IMR-90 (cell line): Measurements from ENCODE around the gene TEP1. TPM values are rescaled to one million over a fixed set of nuclear protein-coding genes. Genes with fewer than 3 reads are reported as not detected.

ENCODE experiments used
- ATAC-seq: fragments of 200-7000 bp; cut with Tn5 transposase; 2 replicates; pipeline ENCODE4 v1.9.1; 2020; ENCODE audit warnings: low read depth, mild to moderate bottlenecking, moderate library complexity
- BruUV-seq: library from RNA; stranded (reverse); fragments of 400-500 nt; replicated peaks from 2 replicates; lab custom pipeline; 2021; lab: Mats Ljungman, UMichigan
- CTCF ChIA-PET: fragments of 300-600 bp; formaldehyde crosslinking; extraction: SDS; loops from one replicate; lab custom pipeline; 2021; ENCODE audit warnings: antibody characterized with exemption; lab: Yijun Ruan, JAX
- POLR2A ChIA-PET: fragments of 300-600 bp; sonication (Branson Sonifier 250); formaldehyde crosslinking; loops from one replicate; lab custom pipeline; 2022; ENCODE audit warnings: antibody characterized with exemption; ENCODE audit not compliant: unreplicated experiment; lab: Charles Lee
- DNase-seq: peaks from one replicate; pipeline ENCODE4 v3.0.0; 2013
- H2AFZ ChIP-seq: replicated peaks from 2 replicates; pipeline ENCODE3; 2013; ENCODE audit warnings: low read length, mild to moderate bottlenecking; ENCODE audit not compliant: poor library complexity
- H2AK5ac ChIP-seq: 2 replicates; pipeline ENCODE4 v1.6.1; 2013; ENCODE audit warnings: low read depth, low read length, inconsistent platforms
- H2AK9ac ChIP-seq: replicated peaks from 2 replicates; pipeline ENCODE3; 2013; ENCODE audit warnings: mild to moderate bottlenecking, low read depth, low read length, moderate library complexity; ENCODE audit not compliant: poor library complexity
- H2BK120ac ChIP-seq: 2 replicates; pipeline ENCODE4 v1.6.1; 2013; ENCODE audit warnings: low read depth, low read length, inconsistent platforms
- H2BK15ac ChIP-seq: 3 replicates; pipeline ENCODE4 v1.6.1; 2013; ENCODE audit warnings: low read depth, low read length, inconsistent platforms
- H2BK20ac ChIP-seq: 2 replicates; pipeline ENCODE4 v1.6.1; 2013; ENCODE audit warnings: low read depth, mild to moderate bottlenecking, inconsistent platforms, low read length, moderate library complexity
- H2BK5ac ChIP-seq: 2 replicates; pipeline ENCODE4 v1.6.1; 2013; ENCODE audit warnings: mild to moderate bottlenecking, low read depth, low read length, inconsistent platforms; ENCODE audit not compliant: poor library complexity, severe bottlenecking
- H3K14ac ChIP-seq: replicated peaks from 2 replicates; pipeline ENCODE4 v1.6.1; 2013; ENCODE audit warnings: low read depth, low read length, inconsistent platforms
- H3K18ac ChIP-seq: 2 replicates; pipeline ENCODE4 v1.6.1; 2013; ENCODE audit warnings: low read depth, low read length, control low read depth
- H3K23ac ChIP-seq: 2 replicates; pipeline ENCODE4 v1.6.1; 2013; ENCODE audit warnings: low read depth, low read length, inconsistent platforms
- H3K27ac ChIP-seq: 2 replicates; pipeline ENCODE4 v1.5.1; 2013; ENCODE audit warnings: mild to moderate bottlenecking, control low read depth, low read length; ENCODE audit not compliant: insufficient read depth
- H3K27me3 ChIP-seq: 2 replicates; pipeline ENCODE4 v1.6.1; 2013; ENCODE audit warnings: low read length; ENCODE audit not compliant: control insufficient read depth, insufficient read depth
- H3K36me3 ChIP-seq: 2 replicates; pipeline ENCODE4 v1.6.1; 2013; ENCODE audit warnings: low read length, mixed read lengths; ENCODE audit not compliant: control insufficient read depth, insufficient read depth
- H3K4ac ChIP-seq: 2 replicates; pipeline ENCODE4 v1.6.1; 2013; ENCODE audit warnings: low read depth, low read length, inconsistent platforms
- H3K4me1 ChIP-seq: 2 replicates; pipeline ENCODE4 v1.6.1; 2013; ENCODE audit warnings: low read length, mixed read lengths; ENCODE audit not compliant: control insufficient read depth, insufficient read depth
- H3K4me2 ChIP-seq: 2 replicates; pipeline ENCODE4 v1.6.1; 2013; ENCODE audit warnings: low read depth, mild to moderate bottlenecking, control low read depth, low read length, moderate library complexity
- H3K4me3 ChIP-seq: 2 replicates; pipeline ENCODE4 v1.5.1; 2013; ENCODE audit warnings: low read depth, mild to moderate bottlenecking, control low read depth, low read length, moderate library complexity; ENCODE audit not compliant: insufficient read depth
- H3K56ac ChIP-seq: 2 replicates; pipeline ENCODE4 v1.6.1; 2013; ENCODE audit warnings: low read length, inconsistent platforms; ENCODE audit not compliant: insufficient read depth; ENCODE audit errors: extremely low read depth
- H3K79me1 ChIP-seq, 2 experiments: 2 replicates each; pipeline ENCODE4 v1.6.1; 2013; ENCODE audit warnings: low read length in 2 of 2, inconsistent platforms in 1 of 2, low read depth in 1 of 2
- H3K9ac ChIP-seq: 2 replicates; pipeline ENCODE4 v1.6.1; 2013; ENCODE audit warnings: low read depth, low read length, control low read depth
- H3K9me1 ChIP-seq: 2 replicates; pipeline ENCODE4 v1.6.1; 2013; ENCODE audit warnings: low read length, inconsistent platforms; ENCODE audit not compliant: insufficient read depth
- H3K9me3 ChIP-seq: 2 replicates; pipeline ENCODE4 v1.6.1; 2013; ENCODE audit warnings: low read length; ENCODE audit not compliant: control insufficient read depth, insufficient read depth
- H4K20me1 ChIP-seq: 2 replicates; pipeline ENCODE4 v1.6.1; 2013; ENCODE audit warnings: low read length, inconsistent platforms; ENCODE audit not compliant: insufficient read depth
- H4K5ac ChIP-seq: 2 replicates; pipeline ENCODE4 v1.6.1; 2013; ENCODE audit warnings: mild to moderate bottlenecking, low read depth, low read length, control low read depth
- H4K8ac ChIP-seq, 2 experiments: 2 replicates each; pipeline ENCODE4 v1.6.1; 2013; ENCODE audit warnings: low read depth in 2 of 2, low read length in 2 of 2, control low read depth in 1 of 2, inconsistent platforms in 1 of 2
- H4K91ac ChIP-seq: 2 replicates; pipeline ENCODE4 v1.6.1; 2013; ENCODE audit warnings: low read depth, low read length, inconsistent platforms; ENCODE audit not compliant: insufficient read depth
- BHLHE40 ChIP-seq: fragments of 150-350 bp; IDR thresholded peaks from 2 replicates; pipeline ENCODE4 v1.6.1; 2016; ENCODE audit warnings: mild to moderate bottlenecking, low read depth, low read length
- CEBPB ChIP-seq: IDR thresholded peaks from 2 replicates; pipeline ENCODE4 v1.6.1; 2012; ENCODE audit warnings: low read depth, low read length, improper control_type of control experiment
- CHD1 ChIP-seq: IDR thresholded peaks from 2 replicates; pipeline ENCODE4 v1.6.1; 2012; ENCODE audit warnings: low read depth, low read length, improper control_type of control experiment
- CTCF ChIP-seq: conservative IDR thresholded peaks from 2 replicates; pipeline ENCODE4 v1.5.1; 2012; ENCODE audit warnings: mild to moderate bottlenecking, low read depth, low read length, improper control_type of control experiment
- ELK1 ChIP-seq: fragments of 150-350 bp; IDR thresholded peaks from 2 replicates; pipeline ENCODE4 v1.6.1; 2016; ENCODE audit warnings: low read depth, mild to moderate bottlenecking, low read length, moderate library complexity, borderline replicate concordance
- FOS ChIP-seq: fragments of 150-350 bp; IDR thresholded peaks from 2 replicates; pipeline ENCODE4 v1.6.1; 2016; ENCODE audit warnings: low read depth, low read length
- MAFK ChIP-seq: IDR thresholded peaks from 2 replicates; pipeline ENCODE4 v1.6.1; 2012; ENCODE audit warnings: low read depth, low read length, improper control_type of control experiment
- MAZ ChIP-seq: IDR thresholded peaks from 2 replicates; pipeline ENCODE4 v1.6.1; 2012; ENCODE audit warnings: low read depth, mild to moderate bottlenecking, low read length, improper control_type of control experiment, moderate library complexity, borderline replicate concordance
- MXI1 ChIP-seq: IDR thresholded peaks from 2 replicates; pipeline ENCODE4 v1.6.1; 2012; ENCODE audit warnings: low read depth, mild to moderate bottlenecking, low read length, moderate library complexity, borderline replicate concordance
- NFE2L2 ChIP-seq: fragments of 150-350 bp; IDR thresholded peaks from 2 replicates; pipeline ENCODE4 v1.6.1; 2016; ENCODE audit warnings: low read depth, mild to moderate bottlenecking, low read length
- POLR2A ChIP-seq: IDR thresholded peaks from 2 replicates; pipeline ENCODE4 v1.6.1; 2012; ENCODE audit warnings: mild to moderate bottlenecking, low read depth, low read length
- RAD21 ChIP-seq: IDR thresholded peaks from 2 replicates; pipeline ENCODE4 v1.6.1; 2012; ENCODE audit warnings: low read length, improper control_type of control experiment
- RFX5 ChIP-seq: IDR thresholded peaks from 2 replicates; pipeline ENCODE4 v1.8.0; 2012; ENCODE audit warnings: low read depth, mild to moderate bottlenecking, low read length, moderate library complexity
- USF2 ChIP-seq: fragments of 150-350 bp; IDR thresholded peaks from 2 replicates; pipeline ENCODE4 v1.6.1; 2017; ENCODE audit warnings: mild to moderate bottlenecking, antibody characterized with exemption, low read length, low read depth
- WGBS, 2 experiments: methylation state at CpG; one replicate each; pipeline versions ENCODE4 v1.1.5 to v1.1.7; 2013; ENCODE audit warnings: missing lambda C conversion rate in 2 of 2; ENCODE audit not compliant: insufficient read length in 1 of 2; ENCODE audit errors: extremely low coverage in 2 of 2; 5-methylcytosine and 5-hydroxymethylcytosine counted together
- dilution Hi-C: fragments of 300-500 bp; cut with HindIII; formaldehyde crosslinking; loops from one replicate; pipeline ENCODE4 v1.14.3; 2018; ENCODE audit warnings: low sequenced_read_pairs; ENCODE audit not compliant: unreplicated experiment
- in situ Hi-C: fragments of 300-500 bp; cut with MboI; formaldehyde crosslinking; loops from 3 replicates; pipeline ENCODE4 v1.14.3; 2019; ENCODE audit warnings: low sequenced_read_pairs, inconsistent platforms, mixed read lengths
- intact Hi-C: fragments of 100-400 bp; cut with micrococcal nuclease; formaldehyde crosslinking; loops from 2 replicates; pipeline ENCODE4 v1.10.0; 2022
- polyA plus RNA-seq, 3 experiments: library from polyadenylated mRNA; depleted of rRNA; stranded (reverse); fragments of >200 nt; gene quantifications; 2 replicates each; pipeline ENCODE4 v1.2.3, GENCODE V29; 2012; ENCODE audit warnings: low replicate concordance in 1 of 3
- total RNA-seq: library from RNA; depleted of rRNA; stranded (reverse); fragments of >200 nt; gene quantifications from 2 replicates; pipeline ENCODE4 v1.2.3, GENCODE V29; 2012

The TEP1 gene
- total and polyA plus RNA-seq, 2 of the 4 experiments (the other 2 are of a cell fraction), result 10.7 to 12.4 TPM

GRCh38 chr14:20417250-20418186 lies 4.2 kb upstream of the TEP1 start:
- CTCF ChIA-PET, result interaction anchor here (0.8 kb wide), 1 partner anchor 12 kb away, joined by 5 read pairs; no protein-coding TSS in a partner anchor
- no peak for TF ChIP-seq CTCF
- no peak for TF ChIP-seq MAFK
- no peak for TF ChIP-seq MAZ
- no peak for TF ChIP-seq MXI1
- TF ChIP-seq NFE2L2, result no peak
- TF ChIP-seq POLR2A, result no peak
- no peak for TF ChIP-seq CEBPB
- TF ChIP-seq RFX5, result no peak
- no peak for TF ChIP-seq USF2
- no peak for TF ChIP-seq RAD21
- no peak for TF ChIP-seq FOS
- TF ChIP-seq ELK1, result no peak
- TF ChIP-seq CHD1, result no peak
- TF ChIP-seq BHLHE40, result no peak

More at GRCh38 chr14:20417250-20418186, 4.2 kb upstream of the TEP1 start:
- no peak overlapping the region for H2AK5ac ChIP-seq
- H3K9ac ChIP-seq, result no peak overlapping the region
- no peak overlapping the region for H3K4ac ChIP-seq
- H4K91ac ChIP-seq, result no peak overlapping the region
- no peak overlapping the region for H3K56ac ChIP-seq
- no TSS peak for BruUV-seq
- no peak overlapping the region for H2AFZ ChIP-seq
- DNase-seq (no peak), ATAC-seq (no peak)
- H3K4me3 ChIP-seq, result no peak overlapping the region
- no peak overlapping the region for H2BK20ac ChIP-seq
- no peak overlapping the region for H3K27ac ChIP-seq
- H3K4me2 ChIP-seq, result no peak overlapping the region
- dilution Hi-C loops, result no loop called here
- no peak overlapping the region for H3K14ac ChIP-seq
- WGBS, 2 experiments, result no CpG with 5 or more reads among the region's 7 CpGs
- H3K18ac ChIP-seq, result no peak overlapping the region
- no peak overlapping the region for H2BK5ac ChIP-seq
- H4K5ac ChIP-seq, result no peak overlapping the region
- intact Hi-C loops, result no loop called here
- peaks cover 2% of the 10 kb centered on the region; the same call in 1 of the 2 replicates for H3K27me3 ChIP-seq
- no peaks in the 10 kb centered on the region for H3K9me1 ChIP-seq
- in situ Hi-C loops, result loop anchor here (10.0 kb wide), 1 partner anchor 267 kb away; the partner anchor contains the start of genes ANG and RNASE4
- no peaks in the 10 kb centered on the region for H3K9me3 ChIP-seq
- H2AK9ac ChIP-seq, result no peak overlapping the region
- no peak overlapping the region for H2BK120ac ChIP-seq
- no peak overlapping the region for H2BK15ac ChIP-seq
- POLR2A ChIA-PET, result interaction anchor here (0.6 kb wide), 1 partner anchor 259 kb away, joined by 3 read pairs; no protein-coding TSS in a partner anchor
- H3K36me3 ChIP-seq, result no peaks in the 10 kb centered on the region
- H3K79me1 ChIP-seq, result peaks cover 0 to under 1% of the 10 kb centered on the region in 2 experiments; a peak in 1 of 4 replicates
- H3K4me1 ChIP-seq, result peaks cover 5% of the 10 kb centered on the region
- no peaks in the 10 kb centered on the region for H4K20me1 ChIP-seq
- H3K23ac ChIP-seq, result no peak overlapping the region
- H4K8ac ChIP-seq, result no peak overlapping the region
